ENCODE results near the gene NDFIP1. TPM values are rescaled to one million over a fixed set of nuclear protein-coding genes. Genes with fewer than 3 reads are reported as not detected.

Gene NDFIP1
- total and polyA plus RNA-seq, 2 of the 13 experiments (the other 11 are each of a cell fraction or from before 2014, with no cell fraction given): 12.4 to 15.7 TPM

- H3K27ac ChIP-seq (ENCODE audit: extremely low read length, insufficient read depth, low read length): no peak overlapping the region
- H3K9ac ChIP-seq (ENCODE audit: insufficient read depth, low read depth, low read length): no peak overlapping the region
- H3K4me2 ChIP-seq (ENCODE audit: low read depth, low read length): no peak overlapping the region
- intact Hi-C loops (cut with micrococcal nuclease; ENCODE audit: unreplicated experiment): loop anchor here (1.0 to 10.0 kb wide), 4 partner anchors 172 to 546 kb away; partner anchors contain the start of gene SPRY4
- no peak for ATAC-seq
- H3K27me3 ChIP-seq (ENCODE audit: control insufficient read depth in 1 of 2, insufficient read depth in 2 of 2, low read length in 2 of 2): no peaks in the 10 kb centered on the region
- ChIA-PET CTCF (ENCODE audit: low intra/inter-chr PET ratio, low total read pairs) (interaction anchor here (0.6 to 4.6 kb wide), 3 partner anchors 204 to 546 kb away, joined by 3 to 44 read pairs (median 3); no protein-coding TSS in a partner anchor), POLR2A (no interaction called here)
- TF ChIP-seq HES4 (CRISPR knock-in tag; IDR thresholded peaks at IDR 0.05; ENCODE audit: borderline replicate concordance): no peak
- TF ChIP-seq HNRNPK (IDR thresholded peaks at IDR 0.05; ENCODE audit: low read depth, low read length, poor library complexity, severe bottlenecking): peak; percentile 82
- TF ChIP-seq, protein P1, sequence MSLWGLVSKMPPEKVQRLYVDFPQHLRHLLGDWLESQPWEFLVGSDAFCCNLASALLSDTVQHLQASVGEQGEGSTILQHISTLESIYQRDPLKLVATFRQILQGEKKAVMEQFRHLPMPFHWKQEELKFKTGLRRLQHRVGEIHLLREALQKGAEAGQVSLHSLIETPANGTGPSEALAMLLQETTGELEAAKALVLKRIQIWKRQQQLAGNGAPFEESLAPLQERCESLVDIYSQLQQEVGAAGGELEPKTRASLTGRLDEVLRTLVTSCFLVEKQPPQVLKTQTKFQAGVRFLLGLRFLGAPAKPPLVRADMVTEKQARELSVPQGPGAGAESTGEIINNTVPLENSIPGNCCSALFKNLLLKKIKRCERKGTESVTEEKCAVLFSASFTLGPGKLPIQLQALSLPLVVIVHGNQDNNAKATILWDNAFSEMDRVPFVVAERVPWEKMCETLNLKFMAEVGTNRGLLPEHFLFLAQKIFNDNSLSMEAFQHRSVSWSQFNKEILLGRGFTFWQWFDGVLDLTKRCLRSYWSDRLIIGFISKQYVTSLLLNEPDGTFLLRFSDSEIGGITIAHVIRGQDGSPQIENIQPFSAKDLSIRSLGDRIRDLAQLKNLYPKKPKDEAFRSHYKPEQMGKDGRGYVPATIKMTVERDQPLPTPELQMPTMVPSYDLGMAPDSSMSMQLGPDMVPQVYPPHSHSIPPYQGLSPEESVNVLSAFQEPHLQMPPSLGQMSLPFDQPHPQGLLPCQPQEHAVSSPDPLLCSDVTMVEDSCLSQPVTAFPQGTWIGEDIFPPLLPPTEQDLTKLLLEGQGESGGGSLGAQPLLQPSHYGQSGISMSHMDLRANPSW (CRISPR knock-in tag; IDR thresholded peaks at IDR 0.05; ENCODE audit: borderline replicate concordance): no peak
- TF ChIP-seq ZFP1 (CRISPR knock-in tag; IDR thresholded peaks at IDR 0.05): no peak
- TF ChIP-seq, protein P2, sequence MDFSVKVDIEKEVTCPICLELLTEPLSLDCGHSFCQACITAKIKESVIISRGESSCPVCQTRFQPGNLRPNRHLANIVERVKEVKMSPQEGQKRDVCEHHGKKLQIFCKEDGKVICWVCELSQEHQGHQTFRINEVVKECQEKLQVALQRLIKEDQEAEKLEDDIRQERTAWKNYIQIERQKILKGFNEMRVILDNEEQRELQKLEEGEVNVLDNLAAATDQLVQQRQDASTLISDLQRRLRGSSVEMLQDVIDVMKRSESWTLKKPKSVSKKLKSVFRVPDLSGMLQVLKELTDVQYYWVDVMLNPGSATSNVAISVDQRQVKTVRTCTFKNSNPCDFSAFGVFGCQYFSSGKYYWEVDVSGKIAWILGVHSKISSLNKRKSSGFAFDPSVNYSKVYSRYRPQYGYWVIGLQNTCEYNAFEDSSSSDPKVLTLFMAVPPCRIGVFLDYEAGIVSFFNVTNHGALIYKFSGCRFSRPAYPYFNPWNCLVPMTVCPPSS (IDR thresholded peaks at IDR 0.05): no peak
- TF ChIP-seq SRF (IDR thresholded peaks at IDR 0.05; ENCODE audit: low read depth, low read length): no peak
- H2AFZ ChIP-seq (ENCODE audit: low read length): no peak overlapping the region
- H3K4me1 ChIP-seq (ENCODE audit: insufficient read depth, low read length): peaks cover 25% of the 10 kb centered on the region
- in situ Hi-C loops (cut with HindIII; ENCODE audit: extremely low pct_ligation_motif_present, low pct_unique_long_range_greater_than_20kb): loop anchor here (25.0 kb wide), 1 partner anchor 160 kb away; no protein-coding TSS in a partner anchor
- no peak overlapping the region for H3K4me3 ChIP-seq (replicated peaks in 1 of 3; ENCODE audit: insufficient read depth in 1 of 3, low read depth in 2 of 3, low read length in 3 of 3)
- H3K36me3 ChIP-seq (replicated peaks in 1 of 2; ENCODE audit: control insufficient read depth in 1 of 2, insufficient read depth in 2 of 2, low read length in 2 of 2): peaks cover 0 to 8% of the 10 kb centered on the region in 2 experiments; a peak in 1 of 5 replicates
- no peak for FAIRE-seq
- no peaks in the 10 kb centered on the region for H4K20me1 ChIP-seq (ENCODE audit: insufficient read depth, low read length)
- DNase-seq (ENCODE audit: low spot score): no peak
- BruUV-seq (replicated peaks): no TSS peak
- H3K9me3 ChIP-seq (ENCODE audit: low read length): no peaks in the 10 kb centered on the region
- 92% methylated on average over 1 of the region's 1 CpG for WGBS (ENCODE audit: low lambda C conversion rate)
- H3K79me2 ChIP-seq (ENCODE audit: insufficient read depth, low read length): no peaks in the 10 kb centered on the region
These were observed 43.8 kb downstream of the NDFIP1 start for GRCh38 chr5:142152384-142152732.
